Measurements from ENCODE around the gene DNAJC10.

Gene DNAJC10

GRCh38 chr2:182784777-182785176 is 68.7 kb downstream of the DNAJC10 start:
- no peak for DNase-seq (ENCODE audit: low spot score)

DNA sequence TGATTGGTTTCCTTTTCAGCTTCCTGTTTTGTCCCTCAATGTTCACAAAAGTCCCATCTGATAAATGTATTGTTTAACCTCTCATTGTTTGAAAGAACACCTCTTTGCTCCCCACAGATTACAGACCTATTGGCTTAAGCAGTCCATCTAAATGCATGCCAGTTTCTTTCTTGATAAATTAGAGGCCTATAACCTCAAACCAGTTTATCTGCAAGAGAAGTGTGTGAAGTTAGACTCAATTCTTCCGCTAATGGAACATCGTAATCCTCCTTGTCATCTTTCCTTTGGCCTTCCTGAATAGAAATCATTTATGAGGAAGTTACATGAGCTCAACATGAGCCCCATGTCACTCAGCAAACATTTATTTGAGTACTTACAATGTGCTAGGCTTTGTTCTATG is 76.4 kb downstream of the DNAJC10 start:
- DNase-seq (ENCODE audit: low spot score), result no peak

DNA sequence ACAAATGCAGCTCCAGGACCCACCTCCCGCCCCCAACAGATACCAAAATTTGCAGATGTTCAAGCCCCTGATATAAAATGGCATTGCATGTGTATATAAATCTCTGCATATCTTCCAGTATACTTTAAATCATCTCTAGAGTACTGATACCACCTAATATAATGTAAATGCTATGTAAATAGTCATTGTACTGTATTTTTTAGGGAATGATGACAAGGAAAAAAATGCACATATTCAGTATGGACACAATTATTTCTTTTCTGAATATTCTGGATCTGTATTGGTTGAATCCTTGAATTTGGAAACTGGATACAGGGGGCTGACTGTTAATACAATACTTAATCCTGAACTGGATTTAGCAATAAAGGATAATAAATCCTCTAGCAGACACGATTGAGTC is 82.7 kb downstream of the DNAJC10 start:
- DNase-seq (ENCODE audit: low spot score), result no peak

DNA sequence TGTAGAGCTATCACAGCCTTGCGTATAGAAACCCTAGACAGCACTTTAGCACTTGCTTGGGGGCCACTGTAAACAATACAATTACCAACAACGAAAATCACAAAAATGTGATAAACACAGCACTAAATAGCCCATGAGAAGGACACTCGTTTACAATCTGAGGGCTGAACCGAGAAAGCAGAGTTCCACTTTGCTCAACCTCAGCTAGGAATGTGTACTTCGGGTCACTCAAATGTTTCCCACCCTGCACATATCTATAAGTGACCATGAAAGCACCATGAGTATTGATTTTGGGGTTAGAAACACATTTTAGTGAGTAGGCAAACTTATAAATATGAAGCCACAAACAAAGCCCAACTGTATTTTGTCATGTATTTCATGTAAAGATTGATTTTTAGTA is 88.1 kb downstream of the DNAJC10 start:
- DNase-seq (ENCODE audit: low spot score), result no peak

GRCh38 chr2:182807319-182807718 is 91.3 kb downstream of the DNAJC10 start:
- no peak for DNase-seq (ENCODE audit: low spot score)

DNA sequence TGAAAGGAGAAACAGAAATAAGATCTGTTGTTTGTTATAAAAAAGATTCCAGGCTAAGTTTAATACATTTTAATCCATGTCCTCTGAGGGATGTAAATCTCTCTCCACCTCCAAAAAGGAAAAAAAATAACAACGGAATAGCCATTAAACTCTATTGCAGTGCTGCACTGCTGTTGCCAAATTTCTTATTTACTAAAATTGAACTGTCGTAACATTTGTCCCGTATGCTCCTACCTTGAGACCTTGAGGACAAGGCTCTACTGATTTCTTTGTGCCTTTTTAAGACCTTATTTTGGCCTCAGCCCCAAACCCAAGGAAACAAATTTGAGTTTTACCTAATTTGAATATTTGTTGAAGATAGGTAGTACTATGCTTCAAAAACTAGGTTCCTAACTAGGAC is 94.0 kb downstream of the DNAJC10 start:
- no peak for DNase-seq (ENCODE audit: low spot score)

GRCh38 chr2:182814380-182814779 is 98.3 kb downstream of the DNAJC10 start:
- no peak for DNase-seq (ENCODE audit: low spot score)

DNA sequence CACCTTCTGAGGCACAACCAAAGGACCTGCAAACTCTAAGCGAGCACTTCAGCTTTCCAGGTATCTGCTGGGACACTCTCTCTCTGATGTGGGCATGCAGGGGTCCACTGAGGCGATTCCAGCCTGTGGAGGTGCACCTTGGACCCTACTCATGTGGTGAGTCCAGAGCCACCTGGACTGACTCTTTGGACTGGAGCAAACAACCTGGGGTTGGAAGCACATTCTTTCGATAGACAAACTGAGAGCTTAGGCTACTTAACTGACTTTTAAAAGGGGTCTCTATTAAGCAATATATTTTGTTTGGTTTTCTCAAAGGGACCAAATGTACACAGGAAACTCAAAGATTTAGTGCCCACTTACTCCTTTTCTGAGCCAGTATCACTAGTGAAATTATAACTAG is 98.7 kb downstream of the DNAJC10 start:
- DNase-seq (ENCODE audit: low spot score), result no peak

DNA sequence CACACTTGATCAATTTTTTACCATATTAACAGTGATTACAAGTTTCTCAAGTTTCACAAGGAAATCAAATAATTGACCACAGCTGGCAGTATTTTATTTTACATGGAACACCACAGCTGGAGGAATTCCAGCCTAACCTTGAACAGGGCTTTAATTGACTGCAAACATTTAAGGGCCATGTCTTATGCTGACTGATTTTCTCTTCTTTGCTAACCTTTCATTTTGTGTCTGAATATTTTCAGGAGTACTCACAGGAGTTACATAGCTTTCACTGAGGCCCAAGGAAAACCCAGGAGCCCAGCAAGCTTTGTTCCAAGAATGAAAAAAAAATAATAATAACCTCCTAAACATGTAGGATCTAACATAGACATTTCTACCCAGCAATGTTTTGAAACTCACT is 100.8 kb downstream of the DNAJC10 start:
- DNase-seq (ENCODE audit: low spot score), result no peak

DNA sequence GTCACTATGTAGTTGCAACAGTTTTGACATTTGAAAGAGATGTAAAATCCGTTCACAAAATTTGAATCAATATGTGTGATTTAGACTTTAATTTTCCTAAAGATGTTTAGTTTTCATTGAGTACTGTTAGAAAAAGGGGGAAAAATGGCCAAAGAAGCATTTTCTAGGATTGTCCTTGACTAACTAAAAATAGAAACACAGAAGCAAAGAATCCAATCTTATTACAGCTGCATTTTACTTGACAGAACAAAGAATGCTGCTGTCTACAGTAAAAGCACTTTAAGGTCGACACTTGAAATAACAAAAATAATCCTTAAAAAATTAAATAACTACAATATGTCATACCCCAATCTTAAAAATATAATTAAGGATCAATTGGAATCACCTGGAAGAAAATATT is 101.5 kb downstream of the DNAJC10 start:
- DNase-seq (ENCODE audit: low spot score), result no peak

- DNase-seq (ENCODE audit: low spot score), result no peak
These were observed 102.4 kb downstream of the DNAJC10 start for GRCh38 chr2:182818501-182818900.

DNA sequence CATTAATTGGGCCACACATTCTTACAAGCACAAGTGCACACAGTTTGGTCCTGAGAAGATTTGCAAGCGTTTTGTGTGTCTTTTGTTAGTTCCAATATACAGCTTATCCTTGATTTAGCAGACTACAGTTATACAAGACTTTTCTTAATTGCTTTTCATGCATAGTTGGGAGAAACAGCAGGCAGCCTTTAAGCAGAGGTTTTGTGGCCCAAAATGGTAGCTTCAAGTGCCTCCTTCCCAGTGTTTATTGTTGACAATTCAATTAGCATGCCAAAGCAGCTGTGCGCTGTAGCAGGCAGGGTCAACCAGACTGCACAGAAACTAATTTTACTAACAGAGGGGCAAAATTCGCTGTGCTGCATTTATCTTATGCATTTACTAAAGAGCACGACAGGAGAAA is 102.9 kb downstream of the DNAJC10 start:
- DNase-seq (ENCODE audit: low spot score), result no peak

- DNase-seq (ENCODE audit: low spot score), result no peak
These were observed 103.4 kb downstream of the DNAJC10 start for GRCh38 chr2:182819412-182819811.

DNA sequence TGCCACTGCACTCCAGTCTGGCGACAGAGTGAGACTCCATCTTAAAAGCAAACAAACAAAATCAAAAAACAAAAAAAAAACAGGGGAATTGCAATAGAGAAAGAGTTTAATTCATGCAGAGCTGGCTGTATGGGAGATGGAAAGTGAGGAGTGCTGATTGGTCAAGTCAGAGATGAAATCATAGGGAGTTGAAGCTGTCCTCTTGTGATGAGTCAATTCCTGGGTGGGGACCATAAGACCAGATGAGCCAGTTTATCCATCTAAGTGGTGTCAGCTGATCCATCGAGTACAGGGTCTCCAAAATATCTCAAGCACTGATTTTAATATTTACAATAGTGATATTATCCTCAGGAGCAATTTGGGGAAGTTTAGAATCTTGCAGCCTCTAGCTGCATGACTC is 105.1 kb downstream of the DNAJC10 start:
- DNase-seq (ENCODE audit: low spot score), result no peak

GRCh38 chr2:182822733-182823132 is 106.7 kb downstream of the DNAJC10 start:
- DNase-seq (ENCODE audit: low spot score), result no peak

GRCh38 chr2:182824056-182824766 is 108.2 kb downstream of the DNAJC10 start:
- no peak for DNase-seq (ENCODE audit: low spot score)

GRCh38 chr2:182824767-182825158 is 108.7 kb downstream of the DNAJC10 start:
- no peak for DNase-seq (ENCODE audit: low spot score)

GRCh38 chr2:182826064-182826463 is 110.0 kb downstream of the DNAJC10 start:
- no peak for DNase-seq (ENCODE audit: low spot score)

DNA sequence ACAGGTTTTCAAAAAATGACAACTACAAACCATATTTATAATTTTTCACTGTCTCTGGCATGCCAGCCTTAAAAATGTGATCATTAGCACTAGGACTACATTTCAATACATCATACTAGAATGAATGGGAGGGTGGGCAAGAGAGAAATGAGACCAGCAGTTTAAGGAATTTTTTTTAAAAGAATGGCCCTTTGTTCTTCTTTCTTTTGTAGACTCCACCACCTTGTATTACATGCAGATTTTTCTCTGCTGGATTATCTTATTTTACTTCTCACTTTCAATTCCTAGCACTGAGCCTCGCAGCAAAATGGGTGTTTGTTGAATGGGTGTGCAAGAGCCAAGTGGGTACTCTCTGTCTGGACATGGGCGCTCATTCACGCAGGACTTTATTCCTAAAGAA is 110.4 kb downstream of the DNAJC10 start:
- DNase-seq (ENCODE audit: low spot score), result no peak

GRCh38 chr2:182827182-182827879 is 111.3 kb downstream of the DNAJC10 start:
- DNase-seq (ENCODE audit: low spot score), result no peak

GRCh38 chr2:182831101-182831500 is 115.0 kb downstream of the DNAJC10 start:
- no peak for DNase-seq (ENCODE audit: low spot score)

DNA sequence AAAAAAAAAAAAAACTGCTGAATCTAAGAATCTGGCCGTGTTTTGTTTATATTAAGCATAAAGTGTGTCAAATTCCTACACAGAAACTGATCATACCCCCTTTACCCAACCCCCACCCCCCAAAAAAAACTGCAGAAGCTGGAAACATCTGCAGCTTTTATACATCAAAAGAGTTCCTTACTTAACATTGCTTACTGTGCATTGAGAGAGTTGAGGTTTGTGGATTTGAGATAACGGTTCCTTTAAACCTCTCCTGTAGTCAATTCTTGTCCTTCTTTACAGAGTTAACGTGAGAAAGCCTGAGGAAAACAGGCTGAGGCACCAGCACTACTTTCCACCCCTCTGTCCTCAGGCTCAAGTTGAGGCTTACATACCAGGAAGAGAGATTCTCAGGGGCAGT is 115.9 kb downstream of the DNAJC10 start:
- DNase-seq (ENCODE audit: low spot score), result no peak

- no peak for DNase-seq (ENCODE audit: low spot score)
These were observed 117.2 kb downstream of the DNAJC10 start for GRCh38 chr2:182833084-182833854.
